ENCODE data around the gene OPRD1. TPM values are rescaled to one million over a fixed set of nuclear protein-coding genes. Genes with fewer than 3 reads are reported as not detected.

OPRD1 gene
- total RNA-seq, 5 donors from 2014 or later (not counting 1 experiment from before 2014, with no cell fraction given) = not detected

- Histone ChIP-seq H3K27me3 (replicated peaks in 1 of 2; ENCODE audit: control insufficient read depth in 2 of 2, extremely low read depth in 1 of 2, insufficient read depth in 2 of 2, low read length in 1 of 2) (no peaks in the 10 kb centered on the region), H3K4me1 (ENCODE audit: control insufficient read depth in 1 of 2, extremely low read depth in 1 of 2, insufficient read depth in 2 of 2, low read length in 2 of 2) (peaks cover 8 to 9% of the 10 kb centered on the region in 2 experiments), H3K9me3 (no peaks in the 10 kb centered on the region), H3K36me3 (ENCODE audit: control insufficient read depth in 2 of 2, extremely low read depth in 1 of 2, insufficient read depth in 1 of 2, low read length in 1 of 2) (no peaks in the 10 kb centered on the region), H3K27ac (ENCODE audit: low read length) (no peak overlapping the region), H3K4me3 (ENCODE audit: control insufficient read depth in 1 of 2, extremely low read depth in 1 of 2, low read length in 1 of 2) (no peak overlapping the region)
- ChIA-PET POLR2A (no interaction called here), CTCF (interaction anchor here in 1 of 2 donors (0.5 kb wide), 1 partner anchor 70 kb away, joined by 3 read pairs; no protein-coding TSS in a partner anchor)
- WGBS (ENCODE audit: insufficient coverage) = 100% methylated on average over 3 of the region's 7 CpGs
- Mint-ChIP-seq H3K36me3 (no peaks in the 10 kb centered on the region), H3K27ac (peak overlapping the region; percentile 4 to 50), H3K4me1 (peaks cover 9 to 11% (median 9%) of the 10 kb centered on the region in 3 donors), H3K4me3 (no peak overlapping the region), H3K27me3 (no peaks in the 10 kb centered on the region), H3K9me3 (no peaks in the 10 kb centered on the region)
- DNase-seq (no peak), ATAC-seq (replicated peaks in 1 of 4) (no peak)
Observed at GRCh38 chr1:28910379-28911115, 98.6 kb downstream of the OPRD1 start.

- ATAC-seq (replicated peaks in 1 of 4) = peak in 2 of 4 experiments; percentile 1 to 2
- peak overlapping the region; percentile 64 for H3K27ac ChIP-seq (ENCODE audit: low read length)
- H3K4me1 ChIP-seq (ENCODE audit: control insufficient read depth in 1 of 2, extremely low read depth in 1 of 2, insufficient read depth in 2 of 2, low read length in 2 of 2) = peaks cover 26 to 34% of the 10 kb centered on the region in 2 experiments
- CTCF ChIA-PET = interaction anchor here in 1 of 2 donors (0.8 to 1.5 kb wide), 3 partner anchors 8 to 29 kb away, joined by 3 to 7 read pairs (median 5); no protein-coding TSS in a partner anchor
- 20% methylated on average over 5 of the region's 10 CpGs for WGBS (ENCODE audit: insufficient coverage)
- no peaks in the 10 kb centered on the region for H3K27me3 Mint-ChIP-seq
- peak overlapping the region; percentile 92 to 94 for H3K27ac Mint-ChIP-seq
- no peaks in the 10 kb centered on the region for H3K9me3 ChIP-seq
- no peaks in the 10 kb centered on the region for H3K27me3 ChIP-seq (replicated peaks in 1 of 2; ENCODE audit: control insufficient read depth in 2 of 2, extremely low read depth in 1 of 2, insufficient read depth in 2 of 2, low read length in 1 of 2)
- H3K36me3 ChIP-seq (ENCODE audit: control insufficient read depth in 2 of 2, extremely low read depth in 1 of 2, insufficient read depth in 1 of 2, low read length in 1 of 2) = no peaks in the 10 kb centered on the region
- peak overlapping the region; percentile 81 to 100 (median 96) for H3K4me3 Mint-ChIP-seq
- H3K9me3 Mint-ChIP-seq = no peaks in the 10 kb centered on the region
- DNase-seq = no peak
- H3K4me3 ChIP-seq (ENCODE audit: control insufficient read depth in 1 of 2, extremely low read depth in 1 of 2, low read length in 1 of 2) = peak overlapping the region; percentile 77 to 98
- peaks cover 3% of the 10 kb centered on the region for H3K36me3 Mint-ChIP-seq
- H3K4me1 Mint-ChIP-seq = peaks cover 34 to 42% (median 41%) of the 10 kb centered on the region in 3 donors
- POLR2A ChIA-PET = interaction anchor here in 1 of 2 donors (1.0 to 1.1 kb wide), 4 partner anchors 11 to 76 kb away, joined by 5 to 7 read pairs (median 6); no protein-coding TSS in a partner anchor
Observed at GRCh38 chr1:28913786-28914227, 101.8 kb downstream of the OPRD1 start.

DNA sequence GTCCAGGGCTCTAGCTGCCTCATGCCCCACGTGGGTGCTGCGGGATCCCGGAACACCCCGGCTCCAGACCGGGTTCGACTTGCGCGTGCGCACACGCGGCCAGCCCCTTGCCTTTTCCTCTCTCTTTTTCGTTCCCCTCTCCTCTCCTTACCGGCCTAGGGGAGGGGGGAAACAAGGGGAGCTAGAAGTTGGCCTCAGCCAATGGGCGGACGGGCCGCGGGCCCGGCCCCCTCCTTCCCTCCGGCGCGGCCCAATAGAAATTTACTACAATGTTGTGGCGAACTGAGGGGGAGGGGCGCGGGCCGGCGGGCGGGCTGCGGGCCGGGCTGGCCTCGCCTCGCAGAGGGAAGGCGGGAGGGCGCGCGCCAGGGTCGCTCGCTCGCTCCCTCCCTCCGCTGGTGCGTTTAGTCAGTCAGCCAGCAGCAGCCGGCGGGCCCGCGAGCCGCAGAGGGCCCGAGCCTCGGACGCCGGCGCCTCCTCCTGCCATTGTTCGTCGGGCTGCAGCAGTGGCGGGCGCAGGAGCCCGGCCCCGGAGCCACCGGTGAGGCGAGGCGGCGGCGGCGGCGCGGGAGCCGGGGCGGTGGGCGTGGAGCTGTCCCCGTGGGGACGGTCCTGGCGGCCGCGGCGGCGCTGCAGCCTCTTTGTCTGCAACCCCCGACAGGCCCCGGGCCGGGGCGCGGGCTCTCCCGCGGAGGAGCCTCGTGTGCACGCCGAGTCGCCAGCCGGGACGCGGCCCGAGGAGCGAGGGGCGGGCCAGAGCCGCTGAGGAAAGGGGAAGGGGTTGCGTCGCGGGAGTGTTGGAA lies 102.5 kb downstream of the OPRD1 start, which contains the start of gene EPB41:
EPB41 (plus strand) TSS at position 342 of the 803 bp plus-strand sequence. CDS start 72,869 bp downstream, outside the sequence.
- ChIA-PET POLR2A (interaction anchor here in 1 of 2 donors (0.6 to 1.1 kb wide), 6 partner anchors 11 to 348 kb away, joined by 3 to 7 read pairs (median 5); no protein-coding TSS in a partner anchor), CTCF (interaction anchor here in 1 of 2 donors (0.8 to 1.5 kb wide), 3 partner anchors 9 to 29 kb away, joined by 3 to 7 read pairs (median 5); no protein-coding TSS in a partner anchor)
- Histone ChIP-seq H3K36me3 (ENCODE audit: control insufficient read depth in 2 of 2, extremely low read depth in 1 of 2, insufficient read depth in 1 of 2, low read length in 1 of 2) (no peaks in the 10 kb centered on the region), H3K9me3 (no peaks in the 10 kb centered on the region), H3K4me1 (ENCODE audit: control insufficient read depth in 1 of 2, extremely low read depth in 1 of 2, insufficient read depth in 2 of 2, low read length in 2 of 2) (peaks cover 30 to 38% of the 10 kb centered on the region in 2 experiments), H3K4me3 (ENCODE audit: control insufficient read depth in 1 of 2, extremely low read depth in 1 of 2, low read length in 1 of 2) (peak within 1 kb of the TSS; percentile 77 to 98), H3K27ac (ENCODE audit: low read length) (peak within 1 kb of the TSS; percentile 64), H3K27me3 (replicated peaks in 1 of 2; ENCODE audit: control insufficient read depth in 2 of 2, extremely low read depth in 1 of 2, insufficient read depth in 2 of 2, low read length in 1 of 2) (no peaks in the 10 kb centered on the region)
- under 1% methylated on average over 79 of the region's 95 CpGs for WGBS (ENCODE audit: insufficient coverage)
- peaks cover 3% of the 10 kb centered on the region for H3K36me3 Mint-ChIP-seq
- ATAC-seq (replicated peaks in 1 of 4) (peak; percentile 86 to 89 (median 86)), DNase-seq (peak; percentile 79 to 95 (median 87))
- H3K4me3 Mint-ChIP-seq = peak within 1 kb of the TSS; percentile 96 to 100 (median 100)
- H3K4me1 Mint-ChIP-seq = peaks cover 40 to 48% (median 47%) of the 10 kb centered on the region in 3 donors
- H3K27ac Mint-ChIP-seq = peak within 1 kb of the TSS; percentile 94 to 97
- H3K27me3 Mint-ChIP-seq = no peaks in the 10 kb centered on the region
- H3K9me3 Mint-ChIP-seq = no peaks in the 10 kb centered on the region

DNA sequence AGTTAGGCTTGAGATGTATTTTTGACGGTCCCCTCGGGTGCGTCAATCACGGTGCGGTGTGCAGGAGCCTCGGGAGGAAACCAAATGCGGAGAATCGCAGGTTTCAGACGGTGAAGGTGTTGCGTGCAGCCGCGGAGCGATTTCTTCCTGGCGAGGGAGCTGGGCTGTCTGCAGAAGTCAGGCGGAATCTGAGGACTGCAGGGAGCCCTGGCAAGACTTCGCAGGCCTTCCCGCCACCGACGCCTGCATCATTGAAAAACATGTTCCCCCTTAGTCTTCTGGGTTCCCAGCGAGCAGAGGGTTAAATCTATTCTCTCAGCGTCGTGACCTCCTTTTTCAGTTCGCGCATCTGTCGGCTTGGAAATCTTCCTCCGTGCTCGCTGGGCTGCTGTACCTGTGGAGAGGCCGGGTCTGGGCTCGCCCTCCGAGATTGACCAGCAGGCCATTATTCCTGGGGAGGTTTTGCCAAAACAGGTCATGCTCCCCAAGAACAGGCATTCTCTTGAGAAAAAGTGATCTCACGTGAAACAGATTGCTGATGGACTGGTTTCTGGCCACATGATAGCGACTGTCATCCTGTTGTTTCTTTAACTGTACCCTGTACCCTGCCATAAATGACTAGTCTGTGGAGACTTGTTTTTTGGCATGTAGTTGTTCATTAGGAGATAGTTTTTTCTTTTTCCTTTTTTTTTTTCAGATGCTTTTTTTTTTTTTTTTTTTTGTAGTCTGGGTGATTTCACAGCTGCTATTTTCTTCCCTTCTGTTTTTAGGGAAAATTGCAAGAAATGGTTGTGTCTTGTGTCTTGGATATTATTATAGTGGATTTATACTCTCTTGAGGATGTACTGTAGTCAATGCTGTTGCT lies 103.3 kb downstream of the OPRD1 start:
- peak overlapping the region; percentile 42 for H3K27ac ChIP-seq (ENCODE audit: low read length)
- H3K27me3 Mint-ChIP-seq = no peaks in the 10 kb centered on the region
- H3K4me1 Mint-ChIP-seq = peaks cover 47 to 56% (median 55%) of the 10 kb centered on the region in 3 donors
- peaks cover 0 to 2% of the 10 kb centered on the region in 2 donors for H3K36me3 ChIP-seq (ENCODE audit: control insufficient read depth in 2 of 2, extremely low read depth in 1 of 2, insufficient read depth in 1 of 2, low read length in 1 of 2)
- peak overlapping the region; percentile 94 to 97 for H3K27ac Mint-ChIP-seq
- no peaks in the 10 kb centered on the region for H3K9me3 ChIP-seq
- H3K4me3 Mint-ChIP-seq = peak overlapping the region; percentile 96 to 100 (median 100)
- ATAC-seq (replicated peaks in 1 of 4) (peak; percentile 40 to 51 (median 48)), DNase-seq (peak; percentile 17 to 72 (median 41))
- peaks cover 36 to 42% of the 10 kb centered on the region in 2 experiments for H3K4me1 ChIP-seq (ENCODE audit: control insufficient read depth in 1 of 2, extremely low read depth in 1 of 2, insufficient read depth in 2 of 2, low read length in 2 of 2)
- ChIA-PET POLR2A (interaction anchor here in 1 of 2 donors (0.6 to 0.7 kb wide), 3 partner anchors 11 to 409 kb away, joined by 3 to 8 read pairs (median 7); partner anchors contain the start of gene RCC1), CTCF (interaction anchor here in 1 of 2 donors (0.9 kb wide), 1 partner anchor 30 kb away, joined by 4 read pairs; no protein-coding TSS in a partner anchor)
- WGBS (ENCODE audit: insufficient coverage) = under 1% methylated on average over 25 of the region's 32 CpGs
- peaks cover 3% of the 10 kb centered on the region for H3K36me3 Mint-ChIP-seq
- peak overlapping the region; percentile 77 to 98 for H3K4me3 ChIP-seq (ENCODE audit: control insufficient read depth in 1 of 2, extremely low read depth in 1 of 2, low read length in 1 of 2)
- no peaks in the 10 kb centered on the region for H3K9me3 Mint-ChIP-seq
- H3K27me3 ChIP-seq (replicated peaks in 1 of 2; ENCODE audit: control insufficient read depth in 2 of 2, extremely low read depth in 1 of 2, insufficient read depth in 2 of 2, low read length in 1 of 2) = no peaks in the 10 kb centered on the region

- Histone ChIP-seq H3K4me3 (ENCODE audit: control insufficient read depth in 1 of 2, extremely low read depth in 1 of 2, low read length in 1 of 2) (peak overlapping the region in 1 of 2 donors; percentile 12), H3K4me1 (ENCODE audit: control insufficient read depth in 1 of 2, extremely low read depth in 1 of 2, insufficient read depth in 2 of 2, low read length in 2 of 2) (peaks cover 42 to 63% of the 10 kb centered on the region in 2 experiments), H3K27me3 (replicated peaks in 1 of 2; ENCODE audit: control insufficient read depth in 2 of 2, extremely low read depth in 1 of 2, insufficient read depth in 2 of 2, low read length in 1 of 2) (no peaks in the 10 kb centered on the region), H3K36me3 (ENCODE audit: control insufficient read depth in 2 of 2, extremely low read depth in 1 of 2, insufficient read depth in 1 of 2, low read length in 1 of 2) (peaks cover 0 to 2% of the 10 kb centered on the region in 2 donors), H3K9me3 (no peaks in the 10 kb centered on the region), H3K27ac (ENCODE audit: low read length) (peak overlapping the region; percentile 26)
- DNase-seq = no peak
- WGBS (ENCODE audit: insufficient coverage) = 75% methylated on average over 1 of the region's 2 CpGs
- CTCF ChIA-PET = interaction anchor here in 1 of 2 donors (0.6 to 1.3 kb wide), 2 partner anchors 36 to 42 kb away, joined by 3 to 5 read pairs; no protein-coding TSS in a partner anchor
- peak overlapping the region; percentile 94 to 97 for H3K27ac Mint-ChIP-seq
- peaks cover 64 to 75% (median 73%) of the 10 kb centered on the region in 3 donors for H3K4me1 Mint-ChIP-seq
- no peaks in the 10 kb centered on the region for H3K9me3 Mint-ChIP-seq
- H3K4me3 Mint-ChIP-seq = peak overlapping the region; percentile 96 to 100 (median 100)
- H3K36me3 Mint-ChIP-seq = peaks cover 3% of the 10 kb centered on the region
- H3K27me3 Mint-ChIP-seq = no peaks in the 10 kb centered on the region
- no peak for ATAC-seq (replicated peaks in 1 of 4)
- POLR2A ChIA-PET = interaction anchor here (0.6 to 1.3 kb wide), 5 partner anchors 9 to 90 kb away, joined by 3 to 9 read pairs (median 5); no protein-coding TSS in a partner anchor
Observed at GRCh38 chr1:28917757-28918118, 105.8 kb downstream of the OPRD1 start.
